GM12874 (cell line): Measurements from ENCODE around the gene ZFYVE9.

Source experiments
- CTCF ChIP-seq: IDR thresholded peaks from 2 replicates; pipeline ENCODE4 v1.5.1; 2011; ENCODE audit warnings: low read depth, mild to moderate bottlenecking, control low read depth, low read length, moderate library complexity; ENCODE audit not compliant: insufficient read depth

The ZFYVE9 gene

GRCh38 chr1:52321061-52321460, 179.2 kb downstream of the ZFYVE9 start:
- no peak for TF ChIP-seq CTCF

- TF ChIP-seq CTCF = no peak
Measured at GRCh38 chr1:52323731-52324130, 181.8 kb downstream of the ZFYVE9 start.

GRCh38 chr1:52325786-52326185, 183.9 kb downstream of the ZFYVE9 start:
- no peak for TF ChIP-seq CTCF

GRCh38 chr1:52328615-52329014, 186.7 kb downstream of the ZFYVE9 start:
- no peak for TF ChIP-seq CTCF

- no peak for TF ChIP-seq CTCF
Measured at GRCh38 chr1:52332411-52332810, 190.5 kb downstream of the ZFYVE9 start.

GRCh38 chr1:52334906-52335528, 193.1 kb downstream of the ZFYVE9 start:
- TF ChIP-seq CTCF = no peak

GRCh38 chr1:52337439-52337838, 195.6 kb downstream of the ZFYVE9 start:
- TF ChIP-seq CTCF = no peak
